GM18909 (cell line): ENCODE measurements around the gene PRR36.
A peak's percentile ranks its signal among the peaks of the same experiment; 100 is the strongest.
"Not testable (repeated sequence)": the region's sequence is repeated elsewhere in the genome, so short reads cannot be mapped to it uniquely, and the experiment has no call there.

Experiments
- ATAC-seq: cut with Tn5 transposase; IDR thresholded peaks from one replicate; pipeline ENCODE4 v1.9.1; 2021; ENCODE audit warnings: mild to moderate bottlenecking; ENCODE audit not compliant: unreplicated experiment, poor library complexity

Gene PRR36

DNA sequence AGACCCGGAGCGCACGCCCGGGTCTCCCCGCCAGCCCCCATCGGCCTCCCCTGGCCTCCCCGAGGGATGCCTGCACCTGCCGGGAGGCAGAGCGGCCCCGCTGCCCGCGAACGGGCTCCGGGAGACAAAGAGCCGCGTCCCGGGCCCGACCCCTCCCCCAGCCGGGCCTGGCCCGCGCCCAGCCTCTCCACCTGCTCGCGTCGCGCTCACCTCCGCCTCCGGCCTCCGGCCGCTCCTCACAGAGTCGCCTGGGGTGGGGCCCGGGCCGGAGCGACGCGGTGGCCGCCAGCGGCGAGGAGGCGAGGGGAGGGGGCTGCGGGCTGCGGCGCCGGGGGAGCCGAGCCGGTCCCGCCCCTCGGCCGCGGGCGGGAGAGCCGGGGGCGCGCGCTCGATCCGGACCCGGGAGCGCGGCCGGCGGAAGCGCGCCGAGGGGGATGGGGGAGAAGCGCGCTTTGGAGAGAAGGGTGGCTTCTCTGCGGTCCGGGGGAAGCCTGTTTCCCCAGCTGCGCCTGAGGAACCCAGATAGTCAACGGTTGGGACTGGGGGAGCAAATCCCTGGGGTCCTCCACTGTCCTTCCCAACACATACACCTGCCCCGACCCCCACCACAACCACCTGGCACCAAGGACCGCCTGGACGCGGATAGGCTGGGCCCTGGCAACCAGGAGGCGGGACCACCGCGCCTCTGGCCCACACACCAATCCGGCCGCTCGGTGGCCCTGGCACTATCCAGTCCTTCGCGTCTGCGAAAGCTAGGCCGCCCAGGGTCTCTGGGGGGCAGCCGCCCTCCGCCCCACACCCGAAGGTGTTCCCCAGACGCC is at the start of gene PRR36:
Gene PRR36 (minus strand): TSS at position 315 of the 821 bp plus-strand sequence. CDS start 701 bp downstream, outside the sequence.
- no peak for ATAC-seq

DNA sequence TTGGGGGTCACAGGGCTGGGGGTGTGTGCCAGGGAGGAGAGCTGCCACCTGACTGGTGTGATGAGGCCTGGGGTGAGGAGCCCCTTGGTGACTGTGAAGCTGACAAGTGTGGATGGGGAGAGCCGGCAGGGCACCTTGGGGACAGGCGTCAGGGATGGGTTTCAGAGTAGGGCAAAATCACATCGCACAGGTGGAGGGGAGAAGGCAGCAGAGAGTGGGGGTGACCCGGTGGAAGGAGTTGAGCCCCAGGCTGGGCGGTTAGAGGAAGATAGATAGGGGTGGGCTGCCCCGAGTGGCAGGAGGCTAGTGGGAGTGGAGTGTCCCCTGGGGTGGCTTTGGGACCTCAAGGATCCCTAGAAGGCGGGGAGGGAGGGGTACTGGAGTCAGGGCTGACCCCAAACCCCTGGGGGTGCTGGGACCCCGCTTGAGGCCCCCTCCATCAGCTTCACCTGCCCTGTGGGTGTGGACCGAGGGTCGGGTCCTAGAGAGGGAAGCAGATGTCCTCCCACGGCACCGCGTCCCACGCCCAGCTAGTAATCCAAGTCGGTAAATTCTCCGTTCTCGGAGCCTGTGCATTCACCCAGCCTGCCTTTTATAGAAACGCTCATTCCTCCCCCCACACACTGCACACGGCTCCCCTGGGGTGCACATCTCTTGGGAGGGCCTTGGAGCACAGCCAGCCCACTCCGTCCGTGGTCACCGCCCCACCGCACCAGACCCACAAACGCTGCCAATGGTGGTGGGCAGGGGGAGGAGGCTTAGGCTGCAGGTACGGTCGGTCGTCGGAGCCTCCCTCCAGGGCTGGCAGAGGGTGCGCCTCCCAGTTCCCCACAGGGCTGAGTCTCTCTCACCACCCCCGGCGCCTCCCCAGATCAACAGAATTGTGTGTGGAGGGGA is 49.4 kb upstream of the PRR36 start:
- ATAC-seq, result no peak

DNA sequence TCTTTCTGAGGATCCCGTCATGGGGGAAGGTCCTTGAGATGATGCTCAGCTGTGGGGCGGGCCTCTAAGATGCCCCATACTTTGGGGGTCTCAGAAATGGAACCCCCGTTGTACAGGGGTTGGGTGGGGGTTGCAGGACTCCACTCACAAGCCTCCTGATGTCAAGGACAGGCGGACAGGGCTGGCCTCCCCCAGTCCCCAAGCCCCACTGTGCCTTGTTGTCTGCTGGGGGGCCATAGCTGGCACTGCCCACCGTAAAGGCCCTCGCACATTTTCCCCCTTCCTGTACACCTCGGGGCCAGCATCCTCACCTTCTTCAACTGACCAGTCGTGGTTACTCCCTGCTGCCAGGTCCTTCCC is 48.6 kb upstream of the PRR36 start:
- no peak for ATAC-seq

DNA sequence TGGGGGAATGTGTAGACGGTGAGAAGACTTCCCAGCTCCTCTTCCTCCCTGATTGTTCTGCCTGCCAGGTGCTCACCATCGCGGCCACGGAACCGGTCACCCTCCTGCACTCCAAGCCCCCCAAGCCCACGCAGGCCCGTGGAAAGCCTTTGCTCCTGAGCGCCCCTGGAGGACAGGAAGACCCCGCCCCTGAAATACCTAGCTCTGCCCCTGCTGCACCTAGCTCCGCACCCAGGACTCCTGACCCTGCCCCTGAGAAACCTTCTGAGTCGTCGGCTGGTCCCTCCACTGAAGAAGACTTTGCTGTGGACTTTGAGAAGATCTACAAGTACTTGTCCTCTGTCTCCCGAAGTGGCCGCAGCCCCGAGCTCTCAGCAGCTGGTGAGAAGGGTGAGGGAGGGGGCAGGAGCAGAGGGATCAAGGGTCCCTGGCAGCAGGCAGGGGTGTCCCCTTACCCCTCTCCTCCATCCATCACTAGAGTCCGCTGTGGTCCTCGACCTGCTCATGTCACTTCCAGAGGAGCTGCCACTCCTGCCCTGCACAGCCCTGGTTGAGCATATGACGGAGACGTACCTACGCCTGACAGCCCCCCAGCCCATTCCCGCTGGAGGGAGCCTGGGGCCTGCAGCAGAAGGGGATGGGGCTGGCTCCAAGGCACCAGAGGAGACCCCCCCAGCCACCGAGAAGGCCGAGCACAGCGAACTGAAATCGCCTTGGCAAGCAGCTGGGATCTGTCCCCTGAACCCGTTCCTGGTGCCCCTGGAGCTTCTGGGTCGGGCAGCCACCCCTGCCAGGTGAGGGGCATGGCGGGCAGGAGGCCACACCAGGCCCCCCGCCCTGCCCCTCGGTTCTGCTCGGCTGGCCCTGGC is 48.0 kb upstream of the PRR36 start:
- ATAC-seq, result no peak

DNA sequence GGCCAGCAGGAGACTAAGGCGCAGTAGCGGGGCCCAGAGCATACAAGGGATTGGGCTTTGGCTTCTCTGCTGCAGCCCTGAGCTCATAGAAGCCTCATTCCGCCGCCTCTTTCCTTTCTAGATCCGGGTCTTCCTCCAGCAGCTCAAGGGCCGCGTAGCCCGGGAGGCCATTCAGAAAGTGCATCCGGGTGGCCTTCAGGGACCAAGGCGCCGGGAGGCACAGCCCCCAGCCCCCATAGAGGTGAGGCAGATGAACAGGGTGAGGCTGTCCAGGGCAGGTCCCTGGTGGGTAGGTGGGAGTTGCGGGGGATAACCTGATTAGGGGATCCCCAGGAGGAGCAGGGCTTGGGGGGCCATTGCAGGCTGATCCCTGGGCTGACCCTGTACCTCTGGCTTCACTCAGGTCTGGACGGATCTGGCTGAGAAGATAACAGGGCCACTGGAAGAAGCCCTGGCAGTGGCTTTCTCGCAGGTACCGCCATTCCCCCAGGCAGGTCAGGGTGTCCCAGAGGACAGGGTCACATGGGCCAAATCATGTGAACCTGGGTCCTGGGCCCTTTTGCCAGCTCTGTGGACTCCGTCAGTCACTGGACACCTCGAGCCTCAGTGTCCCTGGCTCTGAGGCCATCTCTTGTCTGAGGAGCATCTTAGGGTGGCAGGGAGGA is 47.2 kb upstream of the PRR36 start:
- ATAC-seq, result no peak

DNA sequence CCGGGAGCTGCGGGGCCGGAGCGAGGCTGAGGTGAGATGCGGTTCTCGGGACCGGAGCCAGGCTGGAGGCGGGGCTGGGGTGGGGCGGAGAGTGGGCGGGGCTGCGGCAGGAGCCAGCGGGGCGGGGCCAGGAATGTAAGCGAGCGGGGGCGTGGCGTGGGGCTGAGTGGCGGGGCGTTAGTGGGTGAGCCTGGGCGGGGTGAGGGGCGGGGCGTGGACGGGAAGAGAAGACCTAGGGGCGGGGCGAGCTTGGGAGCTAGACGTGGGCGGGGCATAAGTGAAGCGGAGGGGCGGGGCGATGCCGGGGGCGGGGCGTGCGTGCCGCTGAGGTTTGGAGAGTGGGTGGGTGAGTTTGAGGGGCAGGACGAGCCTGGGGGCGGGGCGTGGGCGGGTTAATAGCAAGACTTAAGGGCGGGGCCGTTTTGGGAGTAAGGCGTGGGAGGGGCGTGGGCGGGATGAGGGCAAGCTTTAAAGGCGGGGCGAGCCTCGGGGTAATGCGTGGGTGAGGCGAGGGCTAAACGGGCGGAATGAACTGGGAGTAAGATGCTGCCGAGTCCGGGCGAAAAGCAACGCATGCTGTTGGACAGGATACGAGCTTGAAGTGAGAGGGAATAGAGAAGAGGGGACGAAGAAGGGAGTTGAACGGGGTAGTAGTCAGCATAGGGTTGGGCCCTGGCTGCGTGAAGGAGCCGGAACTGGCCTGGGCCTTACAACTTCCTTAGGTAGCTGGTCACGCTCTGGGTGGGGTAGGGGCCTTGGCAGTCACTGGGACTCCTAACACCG is 46.5 kb upstream of the PRR36 start:
- peak; percentile 46 for ATAC-seq

DNA sequence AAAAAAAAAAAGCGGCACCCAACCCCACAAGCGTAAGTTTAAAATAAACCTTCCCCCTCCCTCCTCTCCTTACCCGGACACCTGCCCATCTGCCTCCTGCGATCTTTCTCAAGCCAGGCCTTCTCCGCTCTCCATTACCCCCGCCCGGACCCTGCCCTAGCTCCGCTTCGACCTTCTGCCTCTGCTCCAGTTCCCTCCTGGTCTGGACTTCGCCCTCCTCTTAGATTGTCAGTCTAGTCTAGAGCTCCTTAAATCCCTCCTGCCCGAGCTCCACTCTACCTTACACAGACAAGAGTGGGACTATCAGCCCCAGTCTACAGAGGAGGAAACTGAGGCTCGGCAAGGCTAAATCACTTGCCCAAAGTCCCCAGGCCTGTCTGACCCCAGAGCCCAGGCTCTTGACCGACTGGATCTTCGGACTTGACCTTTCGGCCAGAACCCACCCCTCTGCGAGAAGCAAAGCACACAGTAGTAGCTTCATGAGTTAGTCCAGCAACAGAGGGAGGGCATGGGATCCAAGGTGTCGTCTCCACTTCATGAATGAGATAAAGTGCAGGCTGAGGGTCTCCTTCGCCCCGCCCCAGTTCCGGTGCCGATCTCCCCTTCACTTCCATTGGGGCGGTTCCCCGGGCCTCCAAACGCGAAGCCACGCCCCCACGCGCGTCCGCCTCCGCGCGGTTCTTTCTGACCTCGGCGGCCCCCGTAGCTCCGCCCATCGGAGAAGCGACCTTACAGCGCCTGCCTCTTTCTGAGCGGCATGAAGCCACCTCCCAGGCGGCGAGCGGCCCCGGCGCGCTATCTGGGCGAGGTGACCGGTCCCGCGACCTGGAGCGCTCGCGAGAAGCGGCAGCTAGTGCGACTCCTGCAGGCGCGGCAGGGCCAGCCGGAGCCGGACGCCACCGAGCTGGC is 45.7 kb upstream of the PRR36 start, which contains the start of gene SNAPC2:
Gene SNAPC2 (plus strand): TSS at position 729 of the 909 bp plus-strand sequence. CDS start 29 bp downstream, at position 758.
- peak; percentile 67 for ATAC-seq

DNA sequence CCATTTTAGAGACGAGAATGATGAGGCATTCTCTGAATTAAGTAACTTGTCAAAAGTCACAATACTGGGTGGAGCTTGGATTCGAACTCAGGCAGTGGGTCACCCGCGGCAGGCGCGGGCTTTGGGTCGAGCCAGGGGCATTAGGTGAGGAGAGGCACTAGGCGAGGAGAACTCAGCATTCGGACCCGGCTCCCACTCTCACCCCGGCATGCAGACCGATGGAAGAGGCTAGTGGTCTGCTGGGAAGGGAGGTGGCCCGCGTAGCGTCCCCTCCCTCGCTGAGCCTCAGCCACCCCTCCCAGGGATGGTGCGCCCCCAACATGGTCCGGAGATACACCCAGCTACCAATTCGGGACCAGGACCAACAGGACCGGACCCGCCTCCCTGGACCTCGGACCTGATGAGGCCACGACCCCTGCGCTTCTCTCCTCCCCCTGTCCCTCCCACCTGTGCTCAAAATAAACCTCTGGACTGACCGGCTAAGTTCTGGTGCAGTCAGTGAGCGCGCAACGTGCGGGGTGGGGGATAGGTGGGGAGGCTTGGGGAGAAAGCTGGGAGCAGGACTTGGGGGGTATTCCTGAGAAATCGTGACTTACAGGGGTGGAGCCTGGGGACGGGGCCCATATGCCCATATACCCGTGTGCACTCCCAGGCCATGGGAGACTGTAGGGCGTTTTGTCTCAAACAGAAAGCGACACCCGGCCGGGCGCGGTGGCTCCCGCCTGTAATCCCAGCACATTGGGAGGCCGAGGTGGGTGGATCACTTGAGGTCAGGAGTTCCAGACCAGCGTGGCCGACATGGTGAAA is 44.6 kb upstream of the PRR36 start:
- ATAC-seq, result no peak

DNA sequence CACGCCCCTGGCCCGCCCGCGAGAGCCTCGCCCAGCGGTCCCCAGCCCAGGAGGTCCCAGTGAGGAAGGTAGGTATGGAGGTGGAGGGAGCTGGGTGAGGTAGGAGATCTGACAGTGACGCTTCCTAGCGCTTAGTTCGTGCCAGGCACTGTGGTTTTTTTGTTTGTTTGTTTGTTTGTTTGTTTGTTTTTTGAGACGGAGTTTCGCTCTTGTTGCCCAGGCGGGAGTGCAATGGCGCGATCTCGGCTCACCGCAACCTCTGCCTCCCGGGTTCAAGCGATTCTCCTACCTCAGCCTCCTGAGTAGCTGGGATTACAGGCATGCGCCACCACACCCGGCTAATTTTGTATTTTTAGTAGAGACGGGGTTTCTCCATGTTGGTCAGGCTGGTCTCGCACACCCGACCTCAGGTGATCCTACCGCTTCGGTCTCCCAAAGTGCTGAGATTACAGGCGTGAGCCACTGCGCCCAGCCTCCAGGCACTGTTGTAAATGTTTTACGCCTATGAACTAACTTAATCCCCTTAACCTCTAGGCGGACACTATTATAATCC is 43.9 kb upstream of the PRR36 start:
- ATAC-seq, result not testable (repeated sequence)

DNA sequence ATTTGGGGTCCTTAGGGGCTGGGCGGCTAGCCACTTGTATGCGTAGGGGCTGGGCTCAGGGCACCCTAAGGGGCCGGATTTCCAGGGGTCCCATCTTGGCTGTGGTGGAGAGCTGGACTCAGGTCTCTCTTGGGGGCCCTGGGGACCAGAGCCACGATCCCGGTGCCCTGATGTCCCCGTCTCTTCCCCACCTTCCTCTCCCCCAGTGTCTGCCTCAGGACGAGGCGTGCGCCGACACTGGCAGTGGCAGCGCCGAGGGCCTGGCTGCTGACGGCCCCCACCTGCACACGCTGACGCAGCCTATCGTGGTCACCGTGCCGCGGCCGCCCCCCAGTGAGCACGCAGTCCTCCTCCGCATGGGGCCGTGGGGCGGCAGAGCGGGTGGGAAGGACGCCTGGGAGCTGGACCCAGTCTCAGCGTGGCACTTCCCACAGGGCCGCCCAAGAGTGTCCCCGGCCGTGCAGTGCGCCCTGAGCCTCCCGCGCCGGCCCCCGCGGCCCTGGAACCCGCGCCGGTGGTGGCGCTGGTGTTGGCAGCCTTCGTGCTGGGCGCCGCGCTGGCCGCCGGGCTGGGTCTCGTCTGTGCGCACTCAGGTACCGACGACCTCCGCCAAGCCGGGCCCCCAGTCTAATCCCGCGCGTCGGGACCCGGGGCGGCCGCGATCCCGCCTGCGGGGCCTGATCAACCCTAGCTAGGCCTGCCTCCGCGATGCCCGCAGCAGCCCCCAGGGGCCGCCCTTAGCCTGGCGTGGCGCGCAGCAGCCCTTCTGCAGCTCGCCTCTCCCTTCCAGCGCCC is 43.3 kb upstream of the PRR36 start:
- ATAC-seq, result no peak

DNA sequence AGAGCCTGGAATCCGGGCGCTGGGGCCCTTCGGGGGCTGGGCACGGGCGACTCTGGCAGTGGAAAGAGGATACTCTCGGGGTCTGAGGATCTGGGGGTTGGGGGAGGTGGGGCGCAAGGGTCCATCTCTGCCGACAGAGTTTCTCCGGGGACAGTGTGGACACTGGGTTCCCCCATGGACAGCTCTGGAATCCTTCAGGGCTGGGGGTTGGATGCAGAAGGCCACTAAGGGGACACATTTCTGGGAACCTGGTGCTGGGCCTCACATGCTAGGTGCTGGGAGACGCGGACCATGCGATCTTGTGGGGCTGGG is 42.7 kb upstream of the PRR36 start:
- ATAC-seq, result no peak

DNA sequence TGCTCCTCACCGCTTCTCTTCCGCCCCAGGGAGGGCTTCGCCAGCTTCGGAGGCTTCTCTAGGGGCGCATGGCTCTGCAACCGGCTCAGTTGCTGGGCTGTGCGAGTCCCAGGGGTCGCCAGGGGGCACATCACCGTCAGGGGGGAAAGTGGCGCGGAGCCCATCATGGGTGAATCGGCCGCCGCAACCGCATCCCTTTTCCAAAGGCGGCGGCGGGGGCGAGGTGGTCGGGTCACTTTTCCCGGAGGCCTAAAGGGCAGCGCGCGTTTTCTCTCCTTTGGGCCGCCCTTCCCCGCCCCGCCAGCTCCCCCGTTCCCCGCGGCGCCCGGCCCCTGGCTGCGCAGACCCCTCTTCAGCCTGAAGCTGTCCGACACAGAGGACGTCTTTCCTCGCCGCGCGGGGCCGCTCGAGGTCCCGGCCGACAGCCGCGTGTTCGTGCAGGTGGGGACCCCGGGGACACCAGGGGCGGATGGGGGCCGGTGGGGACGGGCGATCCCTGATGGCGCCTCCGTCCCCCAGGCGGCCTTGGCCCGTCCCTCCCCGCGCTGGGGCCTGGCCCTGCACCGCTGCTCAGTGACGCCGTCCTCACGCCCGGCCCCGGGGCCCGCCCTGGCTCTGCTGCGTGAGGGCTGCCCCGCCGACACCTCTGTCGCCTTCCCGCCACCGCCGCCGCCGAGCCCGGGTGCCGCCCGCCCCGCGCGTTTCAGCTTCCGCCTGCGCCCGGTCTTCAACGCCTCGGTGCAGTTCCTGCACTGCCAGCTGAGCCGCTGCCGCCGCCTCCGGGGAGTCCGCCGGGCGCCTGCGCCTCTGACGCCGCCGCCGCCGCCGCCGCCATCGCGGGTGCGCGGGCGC is 42.1 kb upstream of the PRR36 start:
- ATAC-seq, result no peak

DNA sequence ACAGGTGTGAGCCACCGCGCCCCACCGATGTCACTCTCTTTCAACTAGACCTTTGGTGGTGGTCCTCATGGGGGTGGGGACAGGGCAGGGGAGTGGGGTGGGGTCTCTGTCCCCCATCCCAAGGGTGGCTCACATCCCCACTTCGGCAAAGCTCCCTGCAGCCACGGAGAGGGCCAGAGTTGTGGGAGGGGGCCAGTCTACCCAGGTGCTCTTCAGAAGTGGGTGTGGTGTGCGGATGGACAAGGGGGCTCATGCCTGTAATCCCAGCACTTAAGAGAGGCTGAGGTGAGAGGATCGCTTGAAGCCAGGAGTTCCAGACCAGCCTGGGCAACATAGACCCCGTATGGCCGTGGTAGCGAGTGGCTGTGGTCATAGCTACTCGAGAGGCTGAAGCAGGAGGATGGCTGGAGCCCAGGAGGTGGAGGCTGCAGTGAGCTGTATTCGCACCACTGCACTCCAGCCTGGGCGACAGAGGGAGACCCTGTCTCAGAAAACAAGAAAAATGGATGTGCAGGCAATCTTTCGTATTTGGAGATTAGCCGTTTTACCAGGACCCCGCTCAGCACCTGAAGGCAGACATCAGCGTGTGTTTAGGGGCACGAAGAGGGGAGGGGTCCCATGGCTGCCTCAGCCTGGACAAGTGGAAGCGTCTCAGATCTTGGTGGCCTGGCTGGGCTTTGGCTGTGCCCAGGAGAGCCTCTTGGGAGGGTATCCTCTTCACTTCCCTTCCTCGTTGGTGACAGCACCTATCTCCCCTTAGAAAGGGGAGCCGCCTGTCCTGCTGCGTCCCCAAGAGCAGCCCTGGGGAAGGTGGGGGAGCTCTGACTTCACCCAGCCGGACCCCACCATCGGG is 41.3 kb upstream of the PRR36 start:
- no peak for ATAC-seq

DNA sequence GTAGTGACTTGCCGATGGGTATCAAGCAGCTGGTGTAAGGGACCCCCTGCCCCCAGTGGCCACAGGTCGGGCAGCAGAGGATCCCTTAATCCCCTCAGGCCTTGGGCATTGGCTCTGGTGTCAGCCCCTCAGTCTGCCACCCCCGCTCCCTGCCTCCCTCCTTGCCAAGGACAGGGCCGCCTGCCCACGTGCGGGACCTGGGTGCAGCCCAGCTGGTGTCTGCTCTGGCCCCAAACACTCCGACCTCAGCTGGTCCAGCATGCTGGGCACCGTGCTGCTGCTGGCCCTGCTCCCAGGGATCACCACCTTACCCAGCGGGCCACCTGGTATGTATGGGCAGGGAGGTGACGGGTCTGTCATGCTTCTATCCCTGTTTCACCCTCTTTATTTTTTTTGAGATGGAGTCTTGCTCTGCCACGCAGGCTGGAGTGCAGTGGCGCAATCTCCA is 40.4 kb upstream of the PRR36 start, which contains the start of gene TGFBR3L:
Gene TGFBR3L (plus strand): TSS at position 233 of the 448 bp plus-strand sequence.
- ATAC-seq, result no peak
